IMR-90 (cell line): Measurements from ENCODE around the gene ZNF594. TPM values are rescaled to one million over a fixed set of nuclear protein-coding genes. Genes with fewer than 3 reads are reported as not detected.

ENCODE experiments used
- ATAC-seq: fragments of 200-7000 bp; cut with Tn5 transposase; 2 replicates; pipeline ENCODE4 v1.9.1; 2020; ENCODE audit warnings: low read depth, mild to moderate bottlenecking, moderate library complexity
- BruUV-seq: library from RNA; stranded (reverse); fragments of 400-500 nt; replicated peaks from 2 replicates; lab custom pipeline; 2021; lab: Mats Ljungman, UMichigan
- CTCF ChIA-PET: fragments of 300-600 bp; formaldehyde crosslinking; extraction: SDS; loops from one replicate; lab custom pipeline; 2021; ENCODE audit warnings: antibody characterized with exemption; lab: Yijun Ruan, JAX
- POLR2A ChIA-PET: fragments of 300-600 bp; sonication (Branson Sonifier 250); formaldehyde crosslinking; loops from one replicate; lab custom pipeline; 2022; ENCODE audit warnings: antibody characterized with exemption; ENCODE audit not compliant: unreplicated experiment; lab: Charles Lee
- DNase-seq: peaks from one replicate; pipeline ENCODE4 v3.0.0; 2013
- H2AFZ ChIP-seq: replicated peaks from 2 replicates; pipeline ENCODE3; 2013; ENCODE audit warnings: low read length, mild to moderate bottlenecking; ENCODE audit not compliant: poor library complexity
- H2AK5ac ChIP-seq: 2 replicates; pipeline ENCODE4 v1.6.1; 2013; ENCODE audit warnings: low read depth, low read length, inconsistent platforms
- H2AK9ac ChIP-seq: replicated peaks from 2 replicates; pipeline ENCODE3; 2013; ENCODE audit warnings: mild to moderate bottlenecking, low read depth, low read length, moderate library complexity; ENCODE audit not compliant: poor library complexity
- H2BK120ac ChIP-seq: 2 replicates; pipeline ENCODE4 v1.6.1; 2013; ENCODE audit warnings: low read depth, low read length, inconsistent platforms
- H2BK15ac ChIP-seq: 3 replicates; pipeline ENCODE4 v1.6.1; 2013; ENCODE audit warnings: low read depth, low read length, inconsistent platforms
- H2BK20ac ChIP-seq: 2 replicates; pipeline ENCODE4 v1.6.1; 2013; ENCODE audit warnings: low read depth, mild to moderate bottlenecking, inconsistent platforms, low read length, moderate library complexity
- H2BK5ac ChIP-seq: 2 replicates; pipeline ENCODE4 v1.6.1; 2013; ENCODE audit warnings: mild to moderate bottlenecking, low read depth, low read length, inconsistent platforms; ENCODE audit not compliant: poor library complexity, severe bottlenecking
- H3K14ac ChIP-seq: replicated peaks from 2 replicates; pipeline ENCODE4 v1.6.1; 2013; ENCODE audit warnings: low read depth, low read length, inconsistent platforms
- H3K18ac ChIP-seq: 2 replicates; pipeline ENCODE4 v1.6.1; 2013; ENCODE audit warnings: low read depth, low read length, control low read depth
- H3K23ac ChIP-seq: 2 replicates; pipeline ENCODE4 v1.6.1; 2013; ENCODE audit warnings: low read depth, low read length, inconsistent platforms
- H3K27ac ChIP-seq: 2 replicates; pipeline ENCODE4 v1.5.1; 2013; ENCODE audit warnings: mild to moderate bottlenecking, control low read depth, low read length; ENCODE audit not compliant: insufficient read depth
- H3K27me3 ChIP-seq: 2 replicates; pipeline ENCODE4 v1.6.1; 2013; ENCODE audit warnings: low read length; ENCODE audit not compliant: control insufficient read depth, insufficient read depth
- H3K36me3 ChIP-seq: 2 replicates; pipeline ENCODE4 v1.6.1; 2013; ENCODE audit warnings: low read length, mixed read lengths; ENCODE audit not compliant: control insufficient read depth, insufficient read depth
- H3K4ac ChIP-seq: 2 replicates; pipeline ENCODE4 v1.6.1; 2013; ENCODE audit warnings: low read depth, low read length, inconsistent platforms
- H3K4me1 ChIP-seq: 2 replicates; pipeline ENCODE4 v1.6.1; 2013; ENCODE audit warnings: low read length, mixed read lengths; ENCODE audit not compliant: control insufficient read depth, insufficient read depth
- H3K4me2 ChIP-seq: 2 replicates; pipeline ENCODE4 v1.6.1; 2013; ENCODE audit warnings: low read depth, mild to moderate bottlenecking, control low read depth, low read length, moderate library complexity
- H3K4me3 ChIP-seq: 2 replicates; pipeline ENCODE4 v1.5.1; 2013; ENCODE audit warnings: low read depth, mild to moderate bottlenecking, control low read depth, low read length, moderate library complexity; ENCODE audit not compliant: insufficient read depth
- H3K56ac ChIP-seq: 2 replicates; pipeline ENCODE4 v1.6.1; 2013; ENCODE audit warnings: low read length, inconsistent platforms; ENCODE audit not compliant: insufficient read depth; ENCODE audit errors: extremely low read depth
- H3K79me1 ChIP-seq, 2 experiments: 2 replicates each; pipeline ENCODE4 v1.6.1; 2013; ENCODE audit warnings: low read length in 2 of 2, inconsistent platforms in 1 of 2, low read depth in 1 of 2
- H3K9ac ChIP-seq: 2 replicates; pipeline ENCODE4 v1.6.1; 2013; ENCODE audit warnings: low read depth, low read length, control low read depth
- H3K9me1 ChIP-seq: 2 replicates; pipeline ENCODE4 v1.6.1; 2013; ENCODE audit warnings: low read length, inconsistent platforms; ENCODE audit not compliant: insufficient read depth
- H3K9me3 ChIP-seq: 2 replicates; pipeline ENCODE4 v1.6.1; 2013; ENCODE audit warnings: low read length; ENCODE audit not compliant: control insufficient read depth, insufficient read depth
- H4K20me1 ChIP-seq: 2 replicates; pipeline ENCODE4 v1.6.1; 2013; ENCODE audit warnings: low read length, inconsistent platforms; ENCODE audit not compliant: insufficient read depth
- H4K5ac ChIP-seq: 2 replicates; pipeline ENCODE4 v1.6.1; 2013; ENCODE audit warnings: mild to moderate bottlenecking, low read depth, low read length, control low read depth
- H4K8ac ChIP-seq, 2 experiments: 2 replicates each; pipeline ENCODE4 v1.6.1; 2013; ENCODE audit warnings: low read depth in 2 of 2, low read length in 2 of 2, control low read depth in 1 of 2, inconsistent platforms in 1 of 2
- H4K91ac ChIP-seq: 2 replicates; pipeline ENCODE4 v1.6.1; 2013; ENCODE audit warnings: low read depth, low read length, inconsistent platforms; ENCODE audit not compliant: insufficient read depth
- BHLHE40 ChIP-seq: fragments of 150-350 bp; IDR thresholded peaks from 2 replicates; pipeline ENCODE4 v1.6.1; 2016; ENCODE audit warnings: mild to moderate bottlenecking, low read depth, low read length
- CEBPB ChIP-seq: IDR thresholded peaks from 2 replicates; pipeline ENCODE4 v1.6.1; 2012; ENCODE audit warnings: low read depth, low read length, improper control_type of control experiment
- FOS ChIP-seq: fragments of 150-350 bp; IDR thresholded peaks from 2 replicates; pipeline ENCODE4 v1.6.1; 2016; ENCODE audit warnings: low read depth, low read length
- MAFK ChIP-seq: IDR thresholded peaks from 2 replicates; pipeline ENCODE4 v1.6.1; 2012; ENCODE audit warnings: low read depth, low read length, improper control_type of control experiment
- MAZ ChIP-seq: IDR thresholded peaks from 2 replicates; pipeline ENCODE4 v1.6.1; 2012; ENCODE audit warnings: low read depth, mild to moderate bottlenecking, low read length, improper control_type of control experiment, moderate library complexity, borderline replicate concordance
- MXI1 ChIP-seq: IDR thresholded peaks from 2 replicates; pipeline ENCODE4 v1.6.1; 2012; ENCODE audit warnings: low read depth, mild to moderate bottlenecking, low read length, moderate library complexity, borderline replicate concordance
- NFE2L2 ChIP-seq: fragments of 150-350 bp; IDR thresholded peaks from 2 replicates; pipeline ENCODE4 v1.6.1; 2016; ENCODE audit warnings: low read depth, mild to moderate bottlenecking, low read length
- POLR2A ChIP-seq: IDR thresholded peaks from 2 replicates; pipeline ENCODE4 v1.6.1; 2012; ENCODE audit warnings: mild to moderate bottlenecking, low read depth, low read length
- RFX5 ChIP-seq: IDR thresholded peaks from 2 replicates; pipeline ENCODE4 v1.8.0; 2012; ENCODE audit warnings: low read depth, mild to moderate bottlenecking, low read length, moderate library complexity
- USF2 ChIP-seq: fragments of 150-350 bp; IDR thresholded peaks from 2 replicates; pipeline ENCODE4 v1.6.1; 2017; ENCODE audit warnings: mild to moderate bottlenecking, antibody characterized with exemption, low read length, low read depth
- WGBS, 2 experiments: methylation state at CpG; one replicate each; pipeline versions ENCODE4 v1.1.5 to v1.1.7; 2013; ENCODE audit warnings: missing lambda C conversion rate in 2 of 2; ENCODE audit not compliant: insufficient read length in 1 of 2; ENCODE audit errors: extremely low coverage in 2 of 2; 5-methylcytosine and 5-hydroxymethylcytosine counted together
- dilution Hi-C: fragments of 300-500 bp; cut with HindIII; formaldehyde crosslinking; loops from one replicate; pipeline ENCODE4 v1.14.3; 2018; ENCODE audit warnings: low sequenced_read_pairs; ENCODE audit not compliant: unreplicated experiment
- in situ Hi-C: fragments of 300-500 bp; cut with MboI; formaldehyde crosslinking; loops from 3 replicates; pipeline ENCODE4 v1.14.3; 2019; ENCODE audit warnings: low sequenced_read_pairs, inconsistent platforms, mixed read lengths
- intact Hi-C: fragments of 100-400 bp; cut with micrococcal nuclease; formaldehyde crosslinking; loops from 2 replicates; pipeline ENCODE4 v1.10.0; 2022
- polyA plus RNA-seq, 3 experiments: library from polyadenylated mRNA; depleted of rRNA; stranded (reverse); fragments of >200 nt; gene quantifications; 2 replicates each; pipeline ENCODE4 v1.2.3, GENCODE V29; 2012; ENCODE audit warnings: low replicate concordance in 1 of 3
- total RNA-seq: library from RNA; depleted of rRNA; stranded (reverse); fragments of >200 nt; gene quantifications from 2 replicates; pipeline ENCODE4 v1.2.3, GENCODE V29; 2012
- TF ChIP-seq, protein P1 (sequence below): fragments of 150-350 bp; IDR thresholded peaks from 2 replicates; pipeline ENCODE4 v1.6.1; 2016; ENCODE audit warnings: low read depth, mild to moderate bottlenecking, low read length, moderate library complexity, borderline replicate concordance

Gene ZNF594
- total and polyA plus RNA-seq, 2 of the 4 experiments (the other 2 are of a cell fraction) = 2.5 to 7.2 TPM

DNA sequence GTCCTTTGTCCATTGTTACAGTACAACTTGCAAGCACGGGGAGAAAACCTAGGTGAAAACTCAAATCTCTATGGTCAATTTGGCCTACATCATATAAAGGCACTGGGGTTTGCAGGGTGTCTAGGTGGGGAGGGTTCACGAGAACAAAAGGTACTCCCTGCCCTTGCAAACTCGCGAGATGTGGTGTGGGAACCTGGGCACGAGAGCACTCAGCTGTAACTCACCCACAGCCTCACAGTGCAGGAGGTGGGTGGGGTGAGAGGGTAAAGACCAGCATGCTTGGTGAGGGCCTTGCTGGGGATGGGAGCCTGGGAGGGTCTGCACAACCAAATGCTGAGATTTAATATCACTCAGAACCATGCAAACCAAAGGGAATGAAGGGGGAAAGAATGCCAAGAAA is 18.4 kb upstream of the ZNF594 start:
- Histone ChIP-seq H4K20me1 (no peaks in the 10 kb centered on the region), H3K4ac (no peak overlapping the region), H2AFZ (no peak overlapping the region), H3K4me3 (no peak overlapping the region), H2BK20ac (no peak overlapping the region), H3K23ac (no peak overlapping the region), H2AK9ac (no peak overlapping the region), H2BK5ac (no peak overlapping the region), H3K27ac (no peak overlapping the region), H3K14ac (no peak overlapping the region), H3K9me3 (no peaks in the 10 kb centered on the region), H4K91ac (no peak overlapping the region), H2BK120ac (no peak overlapping the region), H2BK15ac (no peak overlapping the region), H3K18ac (no peak overlapping the region), H3K56ac (no peak overlapping the region), H4K5ac (no peak overlapping the region), H4K8ac (no peak overlapping the region), H3K9me1 (no peaks in the 10 kb centered on the region), H3K4me1 (no peaks in the 10 kb centered on the region), H2AK5ac (no peak overlapping the region), H3K27me3 (no peaks in the 10 kb centered on the region), H3K4me2 (no peak overlapping the region), H3K79me1 (no peaks in the 10 kb centered on the region), H3K9ac (no peak overlapping the region), H3K36me3 (0 out of 2 replicates have a peak, but pooled peaks cover 1% of the 10 kb centered on the region)
- dilution Hi-C loops = no loop called here
- no CpG with 5 or more reads among the region's 5 CpGs for WGBS, 2 experiments
- DNase-seq = no peak
- ChIA-PET POLR2A (no interaction called here), CTCF (no interaction called here)
- in situ Hi-C loops = no loop called here
- intact Hi-C loops = no loop called here
- no peak for TF ChIP-seq MXI1
- no peak for TF ChIP-seq CEBPB
- TF ChIP-seq MAFK = no peak
- TF ChIP-seq NFE2L2 = no peak
- TF ChIP-seq FOS = no peak
- TF ChIP-seq BHLHE40 = no peak
- TF ChIP-seq USF2 = no peak
- TF ChIP-seq RFX5 = no peak
- no peak for TF ChIP-seq MAZ
- TF ChIP-seq, protein P1, sequence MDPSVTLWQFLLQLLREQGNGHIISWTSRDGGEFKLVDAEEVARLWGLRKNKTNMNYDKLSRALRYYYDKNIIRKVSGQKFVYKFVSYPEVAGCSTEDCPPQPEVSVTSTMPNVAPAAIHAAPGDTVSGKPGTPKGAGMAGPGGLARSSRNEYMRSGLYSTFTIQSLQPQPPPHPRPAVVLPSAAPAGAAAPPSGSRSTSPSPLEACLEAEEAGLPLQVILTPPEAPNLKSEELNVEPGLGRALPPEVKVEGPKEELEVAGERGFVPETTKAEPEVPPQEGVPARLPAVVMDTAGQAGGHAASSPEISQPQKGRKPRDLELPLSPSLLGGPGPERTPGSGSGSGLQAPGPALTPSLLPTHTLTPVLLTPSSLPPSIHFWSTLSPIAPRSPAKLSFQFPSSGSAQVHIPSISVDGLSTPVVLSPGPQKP = no peak
- no peak for TF ChIP-seq POLR2A
- no TSS peak for BruUV-seq
- no peak for ATAC-seq
